ENCODE measurements around the gene FBXO38.

FBXO38 gene

DNA sequence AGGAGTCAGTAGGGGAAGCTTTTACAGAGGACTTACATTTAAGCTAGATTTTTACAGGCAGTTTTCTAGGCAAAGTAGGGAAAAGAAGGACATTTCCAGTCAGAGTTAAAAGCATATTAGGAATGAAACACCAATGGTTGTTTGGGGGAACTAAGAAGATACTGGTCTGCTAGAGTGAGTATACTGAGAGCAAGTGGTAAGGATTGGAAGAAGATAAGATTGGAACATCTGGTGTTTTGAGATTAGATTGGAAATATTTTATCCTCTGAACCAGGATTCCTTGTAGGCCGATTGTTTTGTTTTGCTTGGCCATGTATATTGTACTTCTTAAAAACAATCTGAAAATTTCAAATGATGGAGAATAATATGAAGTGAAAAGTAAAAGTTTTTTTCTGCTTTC, 7.7 kb downstream of the FBXO38 start:
- DNase-seq (ENCODE audit: low read depth) = no peak
- TF ChIP-seq, protein P1, sequence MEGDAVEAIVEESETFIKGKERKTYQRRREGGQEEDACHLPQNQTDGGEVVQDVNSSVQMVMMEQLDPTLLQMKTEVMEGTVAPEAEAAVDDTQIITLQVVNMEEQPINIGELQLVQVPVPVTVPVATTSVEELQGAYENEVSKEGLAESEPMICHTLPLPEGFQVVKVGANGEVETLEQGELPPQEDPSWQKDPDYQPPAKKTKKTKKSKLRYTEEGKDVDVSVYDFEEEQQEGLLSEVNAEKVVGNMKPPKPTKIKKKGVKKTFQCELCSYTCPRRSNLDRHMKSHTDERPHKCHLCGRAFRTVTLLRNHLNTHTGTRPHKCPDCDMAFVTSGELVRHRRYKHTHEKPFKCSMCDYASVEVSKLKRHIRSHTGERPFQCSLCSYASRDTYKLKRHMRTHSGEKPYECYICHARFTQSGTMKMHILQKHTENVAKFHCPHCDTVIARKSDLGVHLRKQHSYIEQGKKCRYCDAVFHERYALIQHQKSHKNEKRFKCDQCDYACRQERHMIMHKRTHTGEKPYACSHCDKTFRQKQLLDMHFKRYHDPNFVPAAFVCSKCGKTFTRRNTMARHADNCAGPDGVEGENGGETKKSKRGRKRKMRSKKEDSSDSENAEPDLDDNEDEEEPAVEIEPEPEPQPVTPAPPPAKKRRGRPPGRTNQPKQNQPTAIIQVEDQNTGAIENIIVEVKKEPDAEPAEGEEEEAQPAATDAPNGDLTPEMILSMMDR (IDR thresholded peaks at IDR 0.05; ENCODE audit: insufficient read depth, low read depth, low read length, missing control alignments) = no peak
- H3K4me3 ChIP-seq (ENCODE audit: low read depth, low read length) = no peak overlapping the region

DNA sequence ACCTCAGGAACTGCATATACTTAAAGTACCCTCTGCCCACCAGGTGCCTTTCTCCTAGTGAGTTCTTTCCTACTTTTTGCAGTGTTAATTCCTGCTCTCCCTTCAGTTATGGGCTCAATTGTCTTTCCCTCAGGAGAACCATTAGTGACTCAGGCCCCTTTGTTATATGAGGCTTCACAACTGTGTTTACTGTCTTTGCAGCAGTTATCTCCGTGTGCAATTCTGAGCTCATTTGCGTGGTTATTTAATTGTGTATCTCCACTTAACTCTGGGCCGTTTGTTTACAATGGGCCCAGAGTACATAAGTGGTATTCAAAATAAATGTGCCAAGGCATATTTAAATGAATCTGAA, 9.6 kb downstream of the FBXO38 start:
- DNase-seq (ENCODE audit: low read depth) = no peak
- TF ChIP-seq, protein P1 (IDR thresholded peaks at IDR 0.05; ENCODE audit: insufficient read depth, low read depth, low read length, missing control alignments) = no peak
- H3K4me3 ChIP-seq (ENCODE audit: low read depth, low read length) = no peak overlapping the region

DNA sequence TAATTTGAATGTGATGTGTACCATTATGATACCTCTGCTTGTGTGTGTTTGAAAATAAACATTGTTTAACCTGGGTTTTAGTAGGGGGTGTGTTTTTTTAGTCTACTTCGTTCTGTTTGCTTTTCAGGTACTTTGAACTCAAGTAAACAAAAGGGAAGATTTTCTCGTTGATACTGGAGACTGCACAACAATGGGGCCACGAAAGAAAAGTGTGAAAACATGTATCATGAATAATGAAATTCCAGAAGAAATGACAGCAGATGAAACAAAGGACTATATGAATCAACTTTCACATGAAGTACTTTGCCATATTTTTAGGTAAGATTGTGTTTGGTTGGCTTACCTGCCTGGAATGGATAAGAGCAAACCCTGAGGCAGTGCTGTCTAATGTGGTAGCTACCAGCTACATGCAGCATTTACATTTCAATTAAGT, 10.8 kb downstream of the FBXO38 start:
- no peak overlapping the region for H3K4me3 ChIP-seq (ENCODE audit: low read depth, low read length)
- TF ChIP-seq, protein P1 (IDR thresholded peaks at IDR 0.05; ENCODE audit: insufficient read depth, low read depth, low read length, missing control alignments) = no peak
- DNase-seq (ENCODE audit: low read depth) = no peak

DNA sequence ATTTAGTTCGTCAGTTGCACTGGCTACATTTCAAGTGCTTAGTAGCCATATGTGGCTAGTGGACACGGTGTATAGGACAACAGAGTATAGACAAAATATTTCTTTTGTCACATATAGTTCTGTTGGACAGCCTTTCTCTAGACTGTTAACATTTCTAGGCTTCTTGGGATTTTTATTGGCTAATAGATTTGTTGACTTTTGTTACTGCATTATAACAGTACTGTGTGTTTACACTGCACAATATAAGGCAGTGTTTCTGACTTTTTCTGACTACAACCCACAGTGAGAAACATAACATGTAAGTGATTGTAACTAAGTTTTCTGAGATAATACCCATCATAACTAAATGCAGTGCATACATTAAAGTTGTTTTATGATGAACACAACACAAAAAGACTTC, 11.3 kb downstream of the FBXO38 start:
- H3K4me3 ChIP-seq (ENCODE audit: low read depth, low read length) = no peak overlapping the region
- no peak for DNase-seq (ENCODE audit: low read depth)
- TF ChIP-seq, protein P1 (IDR thresholded peaks at IDR 0.05; ENCODE audit: insufficient read depth, low read depth, low read length, missing control alignments) = no peak

DNA sequence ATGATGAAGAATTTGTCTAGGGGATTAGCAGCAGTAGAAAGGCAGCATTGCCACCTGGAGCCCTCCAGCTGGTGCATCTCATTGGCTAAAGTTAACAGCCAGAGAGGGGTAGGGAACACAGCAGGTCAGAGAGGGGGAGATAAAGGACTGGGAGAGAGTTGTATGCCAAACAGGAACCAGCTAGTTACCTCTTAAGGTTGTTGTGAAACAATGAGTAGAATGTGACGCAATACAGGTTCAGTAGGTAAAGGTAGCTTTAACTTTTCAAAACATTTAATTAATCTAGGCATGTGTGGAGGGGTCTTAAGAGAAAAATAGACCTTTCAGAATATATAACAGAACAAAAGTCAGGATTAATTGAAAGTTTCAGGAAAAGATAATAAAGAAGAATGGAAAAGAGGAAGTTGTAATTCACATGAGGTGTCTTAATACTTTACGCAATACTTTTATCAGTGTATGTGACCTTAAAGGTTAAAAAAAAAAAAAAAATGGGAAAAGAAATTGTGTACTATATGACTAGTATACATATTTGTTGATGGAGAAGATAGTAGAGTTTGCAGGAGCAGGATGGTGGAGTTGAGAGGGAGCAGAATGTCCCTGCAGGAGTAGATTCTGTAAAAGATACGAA, 14.3 kb downstream of the FBXO38 start:
- DNase-seq (ENCODE audit: low read depth) = no peak
- TF ChIP-seq, protein P1 (IDR thresholded peaks at IDR 0.05; ENCODE audit: insufficient read depth, low read depth, low read length, missing control alignments) = no peak
- H3K4me3 ChIP-seq (ENCODE audit: low read depth, low read length) = no peak overlapping the region

DNA sequence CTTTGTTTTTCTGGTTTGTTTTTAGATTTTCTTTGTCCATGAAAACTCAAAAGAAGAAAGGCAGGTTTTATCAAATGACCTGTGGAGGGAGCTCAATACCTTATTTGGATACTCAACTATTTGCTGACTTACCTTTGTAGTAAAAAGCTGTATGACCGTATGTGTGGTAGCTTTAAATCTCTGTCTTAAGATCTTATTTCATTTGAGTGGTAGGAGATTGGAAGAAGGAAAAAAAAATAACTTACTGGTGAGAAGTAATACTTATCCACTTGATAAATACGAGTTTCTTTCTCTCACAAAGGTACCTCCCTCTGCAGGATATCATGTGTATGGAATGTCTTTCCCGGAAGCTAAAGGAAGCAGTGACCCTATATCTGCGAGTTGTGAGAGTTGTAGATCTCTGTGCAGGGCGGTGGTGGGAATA, 15.0 kb downstream of the FBXO38 start:
- H3K4me3 ChIP-seq (ENCODE audit: low read depth, low read length) = no peak overlapping the region
- TF ChIP-seq, protein P1 (IDR thresholded peaks at IDR 0.05; ENCODE audit: insufficient read depth, low read depth, low read length, missing control alignments) = no peak
- no peak for DNase-seq (ENCODE audit: low read depth)

DNA sequence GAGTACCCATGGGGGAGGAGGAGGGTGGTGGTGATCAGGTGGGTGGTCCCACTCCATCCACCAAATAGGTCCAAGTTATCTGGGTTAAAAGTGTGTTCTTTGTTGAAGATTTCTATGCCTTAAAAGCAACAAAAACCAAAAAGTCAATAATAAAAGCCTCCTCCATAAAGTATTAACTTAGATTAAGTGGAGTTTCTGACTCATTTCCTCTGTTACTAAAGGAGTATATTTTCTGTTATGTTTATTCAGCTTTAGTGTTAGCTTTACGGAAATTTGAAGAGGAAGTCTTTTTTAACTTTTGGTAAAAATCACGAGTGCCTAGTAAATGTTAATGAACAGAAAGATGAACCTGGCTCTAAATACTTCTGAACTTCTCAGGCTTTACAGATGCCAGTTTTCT, 17.8 kb downstream of the FBXO38 start:
- H3K4me3 ChIP-seq (ENCODE audit: low read depth, low read length) = no peak overlapping the region
- TF ChIP-seq, protein P1 (IDR thresholded peaks at IDR 0.05; ENCODE audit: insufficient read depth, low read depth, low read length, missing control alignments) = no peak
- no peak for DNase-seq (ENCODE audit: low read depth)
